GM23338 (cell line): ENCODE data around the gene PTPRO. TPM values are rescaled to one million over a fixed set of nuclear protein-coding genes. Genes with fewer than 3 reads are reported as not detected.

Source experiments
- ATAC-seq: fragments of 200-7000 bp; cut with Tn5 transposase; 3 replicates; pipeline ENCODE4 v1.9.1; 2020
- DNase-seq: peaks from one replicate; pipeline ENCODE4 v3.0.0-alpha.2; 2015; ENCODE audit warnings: low spot score
- H2AFZ ChIP-seq: fragments of 200-600 bp; sonication (generic); 2 replicates; pipeline ENCODE4 v1.8.0; 2016; ENCODE audit warnings: antibody characterized with exemption, mild to moderate bottlenecking, moderate library complexity
- H3F3A ChIP-seq: fragments of 200-600 bp; sonication (generic); replicated peaks from 2 replicates; pipeline ENCODE4 v1.8.0; 2017; ENCODE audit warnings: antibody characterized with exemption, mixed run types, low read depth
- H3K27ac ChIP-seq: fragments of 200-600 bp; sonication (generic); 2 replicates; pipeline ENCODE4 v1.6.1; 2016; ENCODE audit warnings: low read depth
- H3K27me3 ChIP-seq: fragments of 200-600 bp; sonication (generic); 2 replicates; pipeline ENCODE4 v1.8.0; 2016; ENCODE audit warnings: mild to moderate bottlenecking, mixed run types, moderate library complexity; ENCODE audit not compliant: insufficient read depth
- H3K36me3 ChIP-seq: fragments of 200-600 bp; sonication (generic); 2 replicates; pipeline ENCODE4 v1.8.0; 2016; ENCODE audit warnings: mild to moderate bottlenecking; ENCODE audit not compliant: insufficient read depth
- H3K4me1 ChIP-seq: fragments of 200-600 bp; sonication (generic); 2 replicates; pipeline ENCODE4 v1.8.0; 2016; ENCODE audit warnings: mild to moderate bottlenecking, moderate library complexity; ENCODE audit not compliant: insufficient read depth
- H3K4me2 ChIP-seq: fragments of 200-600 bp; sonication (generic); 2 replicates; pipeline ENCODE4 v1.7.1; 2017; ENCODE audit warnings: mixed run types
- H3K4me3 ChIP-seq: fragments of 200-600 bp; sonication (generic); 2 replicates; pipeline ENCODE4 v1.6.1; 2016; ENCODE audit warnings: mixed run types
- H3K79me2 ChIP-seq: fragments of 200-600 bp; sonication (generic); replicated peaks from 2 replicates; pipeline ENCODE4 v1.8.0; 2017; ENCODE audit warnings: mild to moderate bottlenecking; ENCODE audit not compliant: insufficient read depth
- H3K9me2 ChIP-seq: fragments of 200-600 bp; sonication (generic); 2 replicates; pipeline ENCODE4 v1.8.0; 2017; ENCODE audit not compliant: insufficient read depth
- H4K20me1 ChIP-seq: fragments of 200-600 bp; sonication (generic); replicated peaks from 2 replicates; pipeline ENCODE4 v1.8.0; 2017; ENCODE audit warnings: mild to moderate bottlenecking; ENCODE audit not compliant: insufficient read depth
- H3K27ac Mint-ChIP-seq: 2 replicates; pipeline ENCODE4 v1.8.0; 2020; ENCODE audit warnings: inconsistent platforms, mild to moderate bottlenecking, moderate library complexity, mixed read lengths
- H3K27me3 Mint-ChIP-seq: 3 replicates; pipeline ENCODE4 v1.8.0; 2022; ENCODE audit warnings: low read depth, mild to moderate bottlenecking, moderate library complexity, mixed read lengths, inconsistent platforms; ENCODE audit not compliant: insufficient read depth, poor library complexity
- H3K36me3 Mint-ChIP-seq: 3 replicates; pipeline ENCODE4 v1.8.0; 2021; ENCODE audit warnings: low read depth, mild to moderate bottlenecking, inconsistent platforms, moderate library complexity, mixed read lengths
- H3K4me1 Mint-ChIP-seq: 3 replicates; pipeline ENCODE4 v1.8.0; 2020; ENCODE audit warnings: mild to moderate bottlenecking, inconsistent platforms, mixed read lengths
- H3K4me3 Mint-ChIP-seq: 3 replicates; pipeline ENCODE4 v1.8.0; 2021; ENCODE audit warnings: moderate library complexity, mild to moderate bottlenecking, inconsistent platforms, mixed read lengths
- H3K9me3 Mint-ChIP-seq: 3 replicates; pipeline ENCODE4 v1.8.0; 2020; ENCODE audit warnings: moderate library complexity, mild to moderate bottlenecking, inconsistent platforms, mixed read lengths
- CREB1 ChIP-seq: fragments of 250-450 bp; sonication (Bioruptor Pico); IDR thresholded peaks from 2 replicates; pipeline ENCODE4 v1.5.0; 2020; ENCODE audit warnings: low read depth, mild to moderate bottlenecking, moderate library complexity
- EZH2 ChIP-seq: fragments of 200-600 bp; sonication (generic); IDR thresholded peaks from one replicate; pipeline ENCODE4 v1.8.0; 2017; ENCODE audit warnings: antibody characterized with exemption, mild to moderate bottlenecking, low read depth; ENCODE audit not compliant: unreplicated experiment
- EZH2phosphoT487 ChIP-seq: fragments of 200-600 bp; sonication (generic); IDR thresholded peaks from one replicate; pipeline ENCODE4 v1.8.1; 2018; ENCODE audit warnings: antibody characterized with exemption; ENCODE audit not compliant: unreplicated experiment
- JUNB ChIP-seq: IDR thresholded peaks from one replicate; pipeline ENCODE4 v1.6.1; 2016; ENCODE audit warnings: antibody characterized with exemption; ENCODE audit not compliant: unreplicated experiment
- NANOG ChIP-seq: IDR thresholded peaks from 2 replicates; pipeline ENCODE4 v1.6.1; 2016; ENCODE audit warnings: antibody characterized with exemption, borderline replicate concordance
- STAT1 ChIP-seq: IDR thresholded peaks from one replicate; pipeline ENCODE4 v1.6.1; 2016; ENCODE audit warnings: antibody characterized with exemption; ENCODE audit not compliant: unreplicated experiment
- ZNF331 ChIP-seq: fragments of 250-450 bp; sonication (Bioruptor Pico); IDR thresholded peaks from 2 replicates; pipeline ENCODE4 v1.5.0; 2020; ENCODE audit warnings: low read depth, mild to moderate bottlenecking, moderate library complexity
- polyA plus RNA-seq: library from polyadenylated mRNA; unstranded; fragments of >200 nt; fragmentation: Nextera tagmentation; extraction: Ambion mirVana; gene quantifications from 2 replicates; pipeline ENCODE4 v1.2.1, GENCODE V29; 2016
- total RNA-seq: library from RNA; depleted of rRNA; stranded (reverse); fragments of >200 nt; shearing (Covaris generic); gene quantifications from 2 replicates; pipeline ENCODE4 v1.2.3, GENCODE V29; 2014
- TF ChIP-seq, protein P1 (sequence below): IDR thresholded peaks from one replicate; pipeline ENCODE4 v1.6.1; 2018; ENCODE audit warnings: antibody characterized with exemption; ENCODE audit not compliant: unreplicated experiment
- TF ChIP-seq, protein P2 (sequence below), 2 experiments: fragments of 200-600 bp in 1 of 2; sonication (generic) in 1 of 2; conservative IDR thresholded peaks; 2 replicates each; pipeline versions ENCODE4 v1.5.1 to v1.6.1; 2016 to 2017; ENCODE audit warnings: antibody characterized with exemption in 2 of 2, low read depth in 2 of 2, mild to moderate bottlenecking in 2 of 2, moderate library complexity in 1 of 2
- TF ChIP-seq, protein P3 (sequence below): fragments of 250-450 bp; sonication (Bioruptor Pico); IDR thresholded peaks from 2 replicates; pipeline ENCODE4 v1.5.0; 2020; ENCODE audit warnings: mild to moderate bottlenecking, moderate library complexity

The PTPRO gene
- total and polyA plus RNA-seq, 2 experiments from 2014 or later = 1.4 to 1.5 TPM

DNA sequence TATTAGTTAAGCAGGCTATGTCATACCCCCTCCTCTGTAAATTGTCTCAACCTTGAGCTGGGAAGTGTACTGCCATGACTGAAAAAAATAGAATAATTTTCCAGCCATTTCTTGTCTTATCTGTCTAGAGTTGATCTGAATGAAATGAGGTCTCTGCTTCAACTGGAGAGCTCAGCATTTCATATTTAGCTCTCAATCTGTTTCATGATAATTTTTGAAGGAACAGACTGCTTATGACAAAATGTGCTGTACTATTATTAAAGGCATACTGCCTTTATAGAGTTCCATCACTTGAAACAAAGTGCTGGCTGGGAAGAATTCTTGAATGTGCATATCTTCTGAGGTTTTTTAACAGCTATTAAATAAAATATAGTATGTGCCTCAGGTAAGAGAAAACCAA lies 19.1 kb downstream of the PTPRO start (continued):
- TF ChIP-seq, protein P1, sequence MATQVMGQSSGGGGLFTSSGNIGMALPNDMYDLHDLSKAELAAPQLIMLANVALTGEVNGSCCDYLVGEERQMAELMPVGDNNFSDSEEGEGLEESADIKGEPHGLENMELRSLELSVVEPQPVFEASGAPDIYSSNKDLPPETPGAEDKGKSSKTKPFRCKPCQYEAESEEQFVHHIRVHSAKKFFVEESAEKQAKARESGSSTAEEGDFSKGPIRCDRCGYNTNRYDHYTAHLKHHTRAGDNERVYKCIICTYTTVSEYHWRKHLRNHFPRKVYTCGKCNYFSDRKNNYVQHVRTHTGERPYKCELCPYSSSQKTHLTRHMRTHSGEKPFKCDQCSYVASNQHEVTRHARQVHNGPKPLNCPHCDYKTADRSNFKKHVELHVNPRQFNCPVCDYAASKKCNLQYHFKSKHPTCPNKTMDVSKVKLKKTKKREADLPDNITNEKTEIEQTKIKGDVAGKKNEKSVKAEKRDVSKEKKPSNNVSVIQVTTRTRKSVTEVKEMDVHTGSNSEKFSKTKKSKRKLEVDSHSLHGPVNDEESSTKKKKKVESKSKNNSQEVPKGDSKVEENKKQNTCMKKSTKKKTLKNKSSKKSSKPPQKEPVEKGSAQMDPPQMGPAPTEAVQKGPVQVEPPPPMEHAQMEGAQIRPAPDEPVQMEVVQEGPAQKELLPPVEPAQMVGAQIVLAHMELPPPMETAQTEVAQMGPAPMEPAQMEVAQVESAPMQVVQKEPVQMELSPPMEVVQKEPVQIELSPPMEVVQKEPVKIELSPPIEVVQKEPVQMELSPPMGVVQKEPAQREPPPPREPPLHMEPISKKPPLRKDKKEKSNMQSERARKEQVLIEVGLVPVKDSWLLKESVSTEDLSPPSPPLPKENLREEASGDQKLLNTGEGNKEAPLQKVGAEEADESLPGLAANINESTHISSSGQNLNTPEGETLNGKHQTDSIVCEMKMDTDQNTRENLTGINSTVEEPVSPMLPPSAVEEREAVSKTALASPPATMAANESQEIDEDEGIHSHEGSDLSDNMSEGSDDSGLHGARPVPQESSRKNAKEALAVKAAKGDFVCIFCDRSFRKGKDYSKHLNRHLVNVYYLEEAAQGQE = no peak
- TF ChIP-seq CREB1 = no peak
- no peak for TF ChIP-seq JUNB

DNA sequence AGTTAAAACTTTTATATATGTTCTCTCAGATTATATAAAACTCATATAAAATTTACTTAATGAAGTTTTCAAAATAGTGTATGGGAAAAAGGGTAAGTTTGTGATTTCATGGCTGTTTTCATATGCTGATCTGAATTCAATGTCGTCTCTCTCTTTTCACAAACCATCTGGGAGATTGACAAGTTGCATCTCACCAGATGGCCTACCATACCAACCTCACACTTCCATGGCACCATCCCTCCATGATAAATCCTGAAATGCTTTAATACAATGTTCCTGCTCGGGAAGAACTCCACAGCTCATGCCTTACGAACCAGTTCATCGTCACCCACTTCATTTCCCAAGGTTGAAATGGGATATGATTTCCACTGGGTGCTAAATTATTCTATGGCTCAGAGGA lies 22.3 kb downstream of the PTPRO start:
- Histone ChIP-seq H4K20me1 (no peaks in the 10 kb centered on the region), H3K79me2 (no peaks in the 10 kb centered on the region), H3K27ac (no peak overlapping the region), H3K27me3 (no peaks in the 10 kb centered on the region), H3K4me1 (no peaks in the 10 kb centered on the region), H3K9me2 (no peaks in the 10 kb centered on the region), H3K4me3 (no peak overlapping the region), H3K4me2 (no peak overlapping the region), H3F3A (no peaks in the 10 kb centered on the region), H3K36me3 (no peaks in the 10 kb centered on the region), H2AFZ (no peak overlapping the region)
- Mint-ChIP-seq H3K4me1 (no peaks in the 10 kb centered on the region), H3K27ac (no peak overlapping the region), H3K9me3 (no peaks in the 10 kb centered on the region), H3K27me3 (peaks cover 3% of the 10 kb centered on the region), H3K4me3 (no peak overlapping the region), H3K36me3 (no peaks in the 10 kb centered on the region)
- DNase-seq (no peak), ATAC-seq (no peak)
- TF ChIP-seq, protein P1 = no peak
- TF ChIP-seq NANOG = no peak
- TF ChIP-seq EZH2 = no peak
- TF ChIP-seq STAT1 = no peak
- no peak for TF ChIP-seq JUNB
- TF ChIP-seq ZNF331 = no peak
- TF ChIP-seq, protein P2, sequence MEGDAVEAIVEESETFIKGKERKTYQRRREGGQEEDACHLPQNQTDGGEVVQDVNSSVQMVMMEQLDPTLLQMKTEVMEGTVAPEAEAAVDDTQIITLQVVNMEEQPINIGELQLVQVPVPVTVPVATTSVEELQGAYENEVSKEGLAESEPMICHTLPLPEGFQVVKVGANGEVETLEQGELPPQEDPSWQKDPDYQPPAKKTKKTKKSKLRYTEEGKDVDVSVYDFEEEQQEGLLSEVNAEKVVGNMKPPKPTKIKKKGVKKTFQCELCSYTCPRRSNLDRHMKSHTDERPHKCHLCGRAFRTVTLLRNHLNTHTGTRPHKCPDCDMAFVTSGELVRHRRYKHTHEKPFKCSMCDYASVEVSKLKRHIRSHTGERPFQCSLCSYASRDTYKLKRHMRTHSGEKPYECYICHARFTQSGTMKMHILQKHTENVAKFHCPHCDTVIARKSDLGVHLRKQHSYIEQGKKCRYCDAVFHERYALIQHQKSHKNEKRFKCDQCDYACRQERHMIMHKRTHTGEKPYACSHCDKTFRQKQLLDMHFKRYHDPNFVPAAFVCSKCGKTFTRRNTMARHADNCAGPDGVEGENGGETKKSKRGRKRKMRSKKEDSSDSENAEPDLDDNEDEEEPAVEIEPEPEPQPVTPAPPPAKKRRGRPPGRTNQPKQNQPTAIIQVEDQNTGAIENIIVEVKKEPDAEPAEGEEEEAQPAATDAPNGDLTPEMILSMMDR (conservative IDR thresholded peaks at IDR 0.05; ENCODE audit: low read depth in 2 of 2) = no peak
- TF ChIP-seq, protein P3, sequence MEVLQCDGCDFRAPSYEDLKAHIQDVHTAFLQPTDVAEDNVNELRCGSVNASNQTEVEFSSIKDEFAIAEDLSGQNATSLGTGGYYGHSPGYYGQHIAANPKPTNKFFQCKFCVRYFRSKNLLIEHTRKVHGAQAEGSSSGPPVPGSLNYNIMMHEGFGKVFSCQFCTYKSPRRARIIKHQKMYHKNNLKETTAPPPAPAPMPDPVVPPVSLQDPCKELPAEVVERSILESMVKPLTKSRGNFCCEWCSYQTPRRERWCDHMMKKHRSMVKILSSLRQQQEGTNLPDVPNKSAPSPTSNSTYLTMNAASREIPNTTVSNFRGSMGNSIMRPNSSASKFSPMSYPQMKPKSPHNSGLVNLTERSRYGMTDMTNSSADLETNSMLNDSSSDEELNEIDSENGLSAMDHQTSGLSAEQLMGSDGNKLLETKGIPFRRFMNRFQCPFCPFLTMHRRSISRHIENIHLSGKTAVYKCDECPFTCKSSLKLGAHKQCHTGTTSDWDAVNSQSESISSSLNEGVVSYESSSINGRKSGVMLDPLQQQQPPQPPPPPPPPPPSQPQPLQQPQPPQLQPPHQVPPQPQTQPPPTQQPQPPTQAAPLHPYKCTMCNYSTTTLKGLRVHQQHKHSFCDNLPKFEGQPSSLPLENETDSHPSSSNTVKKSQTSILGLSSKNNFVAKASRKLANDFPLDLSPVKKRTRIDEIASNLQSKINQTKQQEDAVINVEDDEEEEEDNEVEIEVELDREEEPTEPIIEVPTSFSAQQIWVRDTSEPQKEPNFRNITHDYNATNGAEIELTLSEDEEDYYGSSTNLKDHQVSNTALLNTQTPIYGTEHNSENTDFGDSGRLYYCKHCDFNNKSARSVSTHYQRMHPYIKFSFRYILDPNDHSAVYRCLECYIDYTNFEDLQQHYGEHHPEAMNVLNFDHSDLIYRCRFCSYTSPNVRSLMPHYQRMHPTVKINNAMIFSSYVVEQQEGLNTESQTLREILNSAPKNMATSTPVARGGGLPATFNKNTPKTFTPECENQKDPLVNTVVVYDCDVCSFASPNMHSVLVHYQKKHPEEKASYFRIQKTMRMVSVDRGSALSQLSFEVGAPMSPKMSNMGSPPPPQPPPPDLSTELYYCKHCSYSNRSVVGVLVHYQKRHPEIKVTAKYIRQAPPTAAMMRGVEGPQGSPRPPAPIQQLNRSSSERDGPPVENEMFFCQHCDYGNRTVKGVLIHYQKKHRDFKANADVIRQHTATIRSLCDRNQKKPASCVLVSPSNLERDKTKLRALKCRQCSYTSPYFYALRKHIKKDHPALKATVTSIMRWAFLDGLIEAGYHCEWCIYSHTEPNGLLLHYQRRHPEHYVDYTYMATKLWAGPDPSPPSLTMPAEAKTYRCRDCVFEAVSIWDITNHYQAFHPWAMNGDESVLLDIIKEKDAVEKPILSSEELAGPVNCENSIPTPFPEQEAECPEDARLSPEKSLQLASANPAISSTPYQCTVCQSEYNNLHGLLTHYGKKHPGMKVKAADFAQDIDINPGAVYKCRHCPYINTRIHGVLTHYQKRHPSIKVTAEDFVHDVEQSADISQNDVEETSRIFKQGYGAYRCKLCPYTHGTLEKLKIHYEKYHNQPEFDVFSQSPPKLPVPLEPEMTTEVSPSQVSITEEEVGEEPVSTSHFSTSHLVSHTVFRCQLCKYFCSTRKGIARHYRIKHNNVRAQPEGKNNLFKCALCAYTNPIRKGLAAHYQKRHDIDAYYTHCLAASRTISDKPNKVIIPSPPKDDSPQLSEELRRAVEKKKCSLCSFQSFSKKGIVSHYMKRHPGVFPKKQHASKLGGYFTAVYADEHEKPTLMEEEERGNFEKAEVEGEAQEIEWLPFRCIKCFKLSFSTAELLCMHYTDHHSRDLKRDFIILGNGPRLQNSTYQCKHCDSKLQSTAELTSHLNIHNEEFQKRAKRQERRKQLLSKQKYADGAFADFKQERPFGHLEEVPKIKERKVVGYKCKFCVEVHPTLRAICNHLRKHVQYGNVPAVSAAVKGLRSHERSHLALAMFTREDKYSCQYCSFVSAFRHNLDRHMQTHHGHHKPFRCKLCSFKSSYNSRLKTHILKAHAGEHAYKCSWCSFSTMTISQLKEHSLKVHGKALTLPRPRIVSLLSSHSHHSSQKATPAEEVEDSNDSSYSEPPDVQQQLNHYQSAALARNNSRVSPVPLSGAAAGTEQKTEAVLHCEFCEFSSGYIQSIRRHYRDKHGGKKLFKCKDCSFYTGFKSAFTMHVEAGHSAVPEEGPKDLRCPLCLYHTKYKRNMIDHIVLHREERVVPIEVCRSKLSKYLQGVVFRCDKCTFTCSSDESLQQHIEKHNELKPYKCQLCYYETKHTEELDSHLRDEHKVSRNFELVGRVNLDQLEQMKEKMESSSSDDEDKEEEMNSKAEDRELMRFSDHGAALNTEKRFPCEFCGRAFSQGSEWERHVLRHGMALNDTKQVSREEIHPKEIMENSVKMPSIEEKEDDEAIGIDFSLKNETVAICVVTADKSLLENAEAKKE = no peak
- no peak for TF ChIP-seq EZH2phosphoT487
- TF ChIP-seq CREB1 = no peak
